Kidney epithelial cell (primary cell): Measurements from ENCODE around the gene CYB561D1. TPM values are rescaled to one million over a fixed set of nuclear protein-coding genes. Genes with fewer than 3 reads are reported as not detected.
"Not testable (repeated sequence)": the region's sequence is repeated elsewhere in the genome, so short reads cannot be mapped to it uniquely, and the experiment has no call there.

Experiments
- DNase-seq: peaks from one replicate; pipeline ENCODE4 v3.0.0-alpha.2; 2010; ENCODE audit warnings: low read depth
- H3K27me3 ChIP-seq: 2 replicates; pipeline ENCODE4 v1.6.0; 2011; ENCODE audit warnings: low read length; ENCODE audit not compliant: control insufficient read depth, insufficient read depth
- H3K36me3 ChIP-seq: 2 replicates; pipeline ENCODE4 v1.5.1; 2011; ENCODE audit warnings: low read length; ENCODE audit not compliant: control insufficient read depth, insufficient read depth
- H3K4me3 ChIP-seq: 2 replicates; pipeline ENCODE4 v1.5.1; 2011; ENCODE audit warnings: low read depth, mild to moderate bottlenecking, control low read depth, low read length
- total RNA-seq: library from RNA; depleted of rRNA; stranded (reverse); fragments of >200 nt; gene quantifications from 2 replicates; pipeline ENCODE4 v1.2.3, GENCODE V29; 2015
- TF ChIP-seq, protein P1 (sequence below): IDR thresholded peaks from 2 replicates; pipeline ENCODE4 v1.5.1; 2011; ENCODE audit warnings: mild to moderate bottlenecking, moderate library complexity, low read length, control low read depth, inconsistent platforms; ENCODE audit not compliant: insufficient read depth, poor library complexity, severe bottlenecking

The CYB561D1 gene
- total RNA-seq, 1 donor from 2014 or later: 13.0 TPM

DNA sequence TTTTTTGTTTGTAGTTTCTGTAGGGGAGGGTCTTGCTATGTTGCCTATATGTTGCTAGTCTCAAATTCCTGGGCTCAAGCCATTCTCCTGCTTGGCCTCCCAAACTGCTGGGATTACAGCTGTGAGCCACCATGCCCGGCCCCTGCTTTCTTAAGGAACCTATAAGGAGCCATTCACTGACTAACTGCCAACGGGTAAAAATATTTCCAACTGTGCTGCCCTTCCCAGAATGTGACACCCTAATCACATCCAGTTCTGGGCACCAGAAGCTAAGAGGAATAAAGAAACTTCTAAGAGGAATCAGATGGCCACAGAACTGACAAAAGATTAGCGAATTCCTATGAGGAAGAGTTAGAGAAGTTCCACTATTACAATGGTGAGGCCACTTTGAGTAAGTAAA is 21.1 kb upstream of the CYB561D1 start:
- DNase-seq: no peak
- Histone ChIP-seq H3K4me3 (no peak overlapping the region), H3K36me3 (no peaks in the 10 kb centered on the region), H3K27me3 (peaks cover 32% of the 10 kb centered on the region)
- TF ChIP-seq, protein P1, sequence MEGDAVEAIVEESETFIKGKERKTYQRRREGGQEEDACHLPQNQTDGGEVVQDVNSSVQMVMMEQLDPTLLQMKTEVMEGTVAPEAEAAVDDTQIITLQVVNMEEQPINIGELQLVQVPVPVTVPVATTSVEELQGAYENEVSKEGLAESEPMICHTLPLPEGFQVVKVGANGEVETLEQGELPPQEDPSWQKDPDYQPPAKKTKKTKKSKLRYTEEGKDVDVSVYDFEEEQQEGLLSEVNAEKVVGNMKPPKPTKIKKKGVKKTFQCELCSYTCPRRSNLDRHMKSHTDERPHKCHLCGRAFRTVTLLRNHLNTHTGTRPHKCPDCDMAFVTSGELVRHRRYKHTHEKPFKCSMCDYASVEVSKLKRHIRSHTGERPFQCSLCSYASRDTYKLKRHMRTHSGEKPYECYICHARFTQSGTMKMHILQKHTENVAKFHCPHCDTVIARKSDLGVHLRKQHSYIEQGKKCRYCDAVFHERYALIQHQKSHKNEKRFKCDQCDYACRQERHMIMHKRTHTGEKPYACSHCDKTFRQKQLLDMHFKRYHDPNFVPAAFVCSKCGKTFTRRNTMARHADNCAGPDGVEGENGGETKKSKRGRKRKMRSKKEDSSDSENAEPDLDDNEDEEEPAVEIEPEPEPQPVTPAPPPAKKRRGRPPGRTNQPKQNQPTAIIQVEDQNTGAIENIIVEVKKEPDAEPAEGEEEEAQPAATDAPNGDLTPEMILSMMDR: no peak

DNA sequence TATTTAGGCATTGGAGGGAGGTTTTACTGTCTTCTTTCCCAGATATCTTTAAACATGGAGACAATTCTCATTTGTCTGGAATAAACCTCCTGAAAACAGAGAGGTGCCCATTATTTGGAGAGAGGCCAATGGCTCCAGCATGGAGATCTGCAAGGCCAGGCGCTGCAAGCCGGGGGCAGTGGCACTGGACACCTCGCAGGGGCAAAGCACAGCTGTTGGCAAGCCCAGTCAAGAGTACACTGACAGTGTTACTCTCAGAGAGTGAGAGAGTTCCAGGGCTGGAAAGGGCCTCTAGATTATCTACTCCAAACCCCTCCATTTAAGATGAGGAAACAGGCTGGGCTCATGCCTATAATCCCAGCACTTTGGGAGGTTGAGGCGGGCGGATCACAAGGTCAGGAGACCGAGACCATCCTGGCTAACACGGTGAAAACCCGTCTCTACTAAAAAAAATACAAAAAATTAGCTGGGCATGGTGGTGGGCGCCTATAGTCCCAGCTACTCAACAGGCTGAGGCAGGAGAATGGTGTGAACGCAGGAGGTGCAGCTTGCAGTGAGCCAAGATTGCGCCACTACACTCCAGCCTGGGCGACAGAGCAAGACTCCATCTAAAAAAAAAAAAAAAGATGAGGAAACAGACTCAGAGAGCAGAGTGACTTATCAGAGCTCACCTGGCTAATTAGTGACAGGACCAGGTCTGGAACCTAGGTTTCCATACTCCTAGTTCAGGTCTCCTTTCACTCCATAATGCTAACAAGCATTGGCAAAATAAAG is 20.4 kb upstream of the CYB561D1 start:
- not testable (repeated sequence) for DNase-seq, H3K36me3 ChIP-seq, H3K4me3 ChIP-seq
- H3K27me3 ChIP-seq: peaks cover 26% of the 10 kb centered on the region

DNA sequence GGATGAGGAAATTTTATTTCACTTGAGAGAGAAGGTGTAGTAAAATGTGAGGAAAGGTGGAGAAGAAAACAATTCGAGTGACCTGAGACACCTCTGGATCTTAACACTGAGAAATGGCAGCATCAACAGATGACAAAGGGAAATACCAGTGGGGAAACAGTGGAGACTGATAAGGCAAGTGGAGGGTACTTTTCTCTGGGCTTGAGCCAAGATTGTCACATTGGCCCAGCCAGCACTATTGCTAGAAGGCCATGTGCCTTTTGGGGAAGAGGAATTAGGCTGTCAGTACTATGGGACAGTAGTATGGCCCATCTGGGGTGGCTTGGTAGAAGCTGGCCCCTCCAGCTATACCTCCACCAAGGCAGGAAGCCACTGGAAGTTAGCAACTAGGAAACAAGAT is 19.2 kb upstream of the CYB561D1 start:
- DNase-seq: no peak
- Histone ChIP-seq H3K27me3 (peaks cover 26% of the 10 kb centered on the region), H3K4me3 (no peak overlapping the region), H3K36me3 (no peaks in the 10 kb centered on the region)
- TF ChIP-seq, protein P1: no peak

DNA sequence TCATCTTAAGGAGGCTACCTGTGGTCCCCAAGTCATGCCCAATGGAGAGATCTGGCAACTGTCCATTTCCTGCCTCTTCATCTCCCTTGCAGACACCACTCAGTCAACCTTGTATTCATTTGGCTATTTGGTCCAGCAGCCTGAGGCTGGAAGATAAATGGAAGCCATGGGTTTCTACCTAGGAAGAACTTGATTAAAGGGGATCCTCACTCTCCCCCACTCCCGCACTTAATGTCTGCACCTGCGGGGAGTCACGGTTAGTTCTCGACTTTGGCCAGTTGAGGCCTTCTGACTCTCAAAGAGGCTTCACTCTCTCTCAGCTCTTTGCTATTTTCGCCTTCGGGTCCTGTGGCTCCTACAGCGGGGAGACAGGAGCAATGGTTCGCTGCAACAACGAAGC is 18.6 kb upstream of the CYB561D1 start:
- no peak for DNase-seq
- H3K4me3 ChIP-seq: no peak overlapping the region
- TF ChIP-seq, protein P1: no peak
- no peaks in the 10 kb centered on the region for H3K36me3 ChIP-seq
- peaks cover 22% of the 10 kb centered on the region for H3K27me3 ChIP-seq

DNA sequence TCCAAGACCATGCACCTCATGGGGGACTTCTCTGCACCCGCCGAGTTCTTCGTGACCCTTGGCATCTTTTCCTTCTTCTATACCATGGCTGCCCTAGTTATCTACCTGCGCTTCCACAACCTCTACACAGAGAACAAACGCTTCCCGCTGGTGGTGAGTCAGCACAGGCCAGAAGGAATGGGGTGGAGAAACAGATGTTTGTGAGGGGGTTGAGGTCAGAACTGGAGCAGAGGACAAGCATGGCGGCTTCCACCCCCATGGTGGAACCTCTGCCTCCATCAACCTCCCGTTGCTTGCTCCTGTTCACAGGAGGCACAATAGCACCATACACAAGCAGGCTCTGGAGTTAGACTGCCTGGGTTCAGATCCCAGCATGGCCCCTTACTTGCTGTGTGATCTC is 17.1 kb upstream of the CYB561D1 start:
- Histone ChIP-seq H3K4me3 (no peak overlapping the region), H3K27me3 (peaks cover 17% of the 10 kb centered on the region), H3K36me3 (no peaks in the 10 kb centered on the region)
- TF ChIP-seq, protein P1: no peak
- DNase-seq: no peak

DNA sequence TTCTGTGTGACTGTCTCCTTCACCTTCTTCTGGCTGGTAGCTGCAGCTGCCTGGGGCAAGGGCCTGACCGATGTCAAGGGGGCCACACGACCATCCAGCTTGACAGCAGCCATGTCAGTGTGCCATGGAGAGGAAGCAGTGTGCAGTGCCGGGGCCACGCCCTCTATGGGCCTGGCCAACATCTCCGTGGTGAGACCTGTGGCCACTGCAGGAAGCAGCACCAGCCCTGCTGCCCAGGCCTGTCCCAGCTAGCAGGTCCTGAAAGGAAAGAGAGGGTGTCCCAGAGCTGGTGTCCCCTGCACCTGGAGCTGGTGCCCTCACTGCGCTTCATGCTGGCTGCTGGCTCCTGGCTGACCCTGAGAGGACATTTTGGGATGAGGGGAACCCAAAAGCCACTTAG is 16.1 kb upstream of the CYB561D1 start:
- no peak for DNase-seq
- TF ChIP-seq, protein P1: no peak
- Histone ChIP-seq H3K4me3 (no peak overlapping the region), H3K27me3 (peaks cover 21% of the 10 kb centered on the region), H3K36me3 (no peaks in the 10 kb centered on the region)
